A673 (cell line): Measurements from ENCODE around the gene SIRT7. TPM values are rescaled to one million over a fixed set of nuclear protein-coding genes. Genes with fewer than 3 reads are reported as not detected.

Experiments used
- BruUV-seq: library from RNA; stranded (reverse); fragments of 400-500 nt; replicated peaks from 2 replicates; lab custom pipeline; 2021; lab: Mats Ljungman, UMichigan
- CTCF ChIA-PET: fragments of 300-600 bp; sonication (Branson Sonifier 250); formaldehyde crosslinking; loops from one replicate; lab custom pipeline; 2022; ENCODE audit warnings: antibody characterized with exemption; lab: Charles Lee
- POLR2A ChIA-PET: fragments of 300-600 bp; sonication (Branson Sonifier 250); formaldehyde crosslinking; loops from one replicate; lab custom pipeline; 2022; ENCODE audit warnings: antibody characterized with exemption; ENCODE audit not compliant: low non-redundant PET; lab: Charles Lee
- DNase-seq: peaks from one replicate; pipeline ENCODE4 v3.0.0-alpha.2; 2015; ENCODE audit warnings: low spot score
- H3K27ac ChIP-seq: fragments of 200-600 bp; sonication (generic); 2 replicates; pipeline ENCODE4 v1.5.1; 2016; ENCODE audit warnings: mixed run types, low read depth, mild to moderate bottlenecking, mixed read lengths, antibody characterized with exemption, low read length; ENCODE audit not compliant: poor library complexity, severe bottlenecking
- H3K27me3 ChIP-seq: fragments of 200-600 bp; sonication (generic); replicated peaks from 2 replicates; pipeline ENCODE4 v1.6.1; 2017; ENCODE audit warnings: mixed run types, low read depth, mild to moderate bottlenecking, mixed read lengths, antibody characterized with exemption, low read length; ENCODE audit not compliant: insufficient read depth, poor library complexity
- H3K36me3 ChIP-seq: fragments of 200-600 bp; sonication (generic); 2 replicates; pipeline ENCODE4 v1.6.1; 2016; ENCODE audit warnings: mixed run types, mild to moderate bottlenecking, mixed read lengths, antibody characterized with exemption, low read length; ENCODE audit not compliant: insufficient read depth, poor library complexity, severe bottlenecking
- H3K4me1 ChIP-seq: fragments of 200-600 bp; sonication (generic); 2 replicates; pipeline ENCODE4 v1.6.1; 2017; ENCODE audit warnings: mixed run types, mild to moderate bottlenecking, mixed read lengths, antibody characterized with exemption, low read length; ENCODE audit not compliant: insufficient read depth, poor library complexity, severe bottlenecking
- H3K4me3 ChIP-seq: fragments of 200-600 bp; sonication (generic); 2 replicates; pipeline ENCODE4 v1.5.1; 2016; ENCODE audit warnings: low read depth, mixed run types, mild to moderate bottlenecking, mixed read lengths, low read length; ENCODE audit not compliant: poor library complexity, severe bottlenecking
- H3K9me3 ChIP-seq: fragments of 200-600 bp; sonication (generic); 2 replicates; pipeline ENCODE4 v1.6.1; 2016; ENCODE audit warnings: mixed run types, low read depth, mild to moderate bottlenecking, mixed read lengths, antibody characterized with exemption, low read length; ENCODE audit not compliant: poor library complexity, severe bottlenecking
- EZH2 ChIP-seq: fragments of 200-600 bp; sonication (generic); IDR thresholded peaks from 2 replicates; pipeline ENCODE4 v1.6.1; 2017; ENCODE audit warnings: borderline replicate concordance, low read depth, mild to moderate bottlenecking, mixed read lengths, antibody characterized with exemption, low read length; ENCODE audit not compliant: poor library complexity, severe bottlenecking
- intact Hi-C: fragments of 100-400 bp; cut with micrococcal nuclease; formaldehyde crosslinking; loops from one replicate; pipeline ENCODE4 v1.10.0; 2022; ENCODE audit not compliant: unreplicated experiment
- total RNA-seq: library from RNA; stranded (reverse); gene quantifications from 2 replicates; pipeline ENCODE4 v1.2.3, GENCODE V29; 2021
- TF ChIP-seq, protein P1 (sequence below): fragments of 300-800, 200-600 bp; sonication (generic); conservative IDR thresholded peaks from 2 replicates; pipeline ENCODE4 v1.5.1; 2017; ENCODE audit warnings: low read depth, mild to moderate bottlenecking, antibody characterized with exemption, low read length, moderate library complexity, mixed read lengths

The SIRT7 gene
- total RNA-seq, 1 experiment from 2014 or later, result 36.6 TPM

DNA sequence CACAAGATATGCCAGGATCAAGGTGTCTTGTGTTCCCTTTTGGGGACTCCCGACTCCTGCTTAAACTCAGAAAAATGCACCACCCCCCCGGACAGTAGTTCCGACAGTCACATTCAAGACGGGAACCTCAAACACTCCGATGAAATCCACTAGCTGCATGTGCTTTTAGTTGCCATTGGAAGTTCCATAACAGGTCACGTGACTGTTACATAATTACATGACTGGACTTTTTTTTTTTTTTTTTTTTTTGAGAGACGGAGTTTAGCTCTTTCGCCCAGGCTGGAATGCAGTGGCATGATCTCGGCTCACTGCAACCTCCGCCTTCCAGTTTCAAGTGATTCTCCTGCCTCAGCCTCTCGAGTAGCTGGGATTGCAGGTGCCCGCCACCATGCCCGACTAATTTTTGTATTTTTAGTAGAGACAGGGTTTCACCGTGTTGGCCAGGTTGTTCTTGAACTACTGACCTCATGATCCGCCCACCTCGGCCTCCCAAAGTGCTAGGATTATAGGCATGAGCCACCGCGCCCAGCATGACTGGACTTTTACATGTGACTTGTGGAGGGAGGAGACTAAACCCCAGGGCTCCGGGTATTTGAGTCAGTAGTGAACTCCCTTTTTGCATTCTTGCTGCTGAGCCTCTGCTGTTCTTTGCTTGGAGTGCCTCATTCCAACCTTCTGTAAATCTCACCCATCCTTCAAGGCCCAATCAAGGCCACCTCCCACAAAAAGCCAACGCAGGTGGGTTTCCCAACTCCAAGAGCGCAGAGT is 1.6 kb downstream of the SIRT7 start:
- Histone ChIP-seq H3K4me1 (peaks cover 7% of the 10 kb centered on the region), H3K27me3 (no peaks in the 10 kb centered on the region), H3K4me3 (peak overlapping the region; percentile 85), H3K9me3 (no peaks in the 10 kb centered on the region), H3K36me3 (peaks cover 39% of the 10 kb centered on the region), H3K27ac (peak overlapping the region; percentile 76)
- intact Hi-C loops, result no loop called here
- TF ChIP-seq EZH2, result no peak
- DNase-seq, result peak; percentile 37
- no TSS peak for BruUV-seq
- POLR2A ChIA-PET, result no interaction called here
- CTCF ChIA-PET, result no interaction called here

DNA sequence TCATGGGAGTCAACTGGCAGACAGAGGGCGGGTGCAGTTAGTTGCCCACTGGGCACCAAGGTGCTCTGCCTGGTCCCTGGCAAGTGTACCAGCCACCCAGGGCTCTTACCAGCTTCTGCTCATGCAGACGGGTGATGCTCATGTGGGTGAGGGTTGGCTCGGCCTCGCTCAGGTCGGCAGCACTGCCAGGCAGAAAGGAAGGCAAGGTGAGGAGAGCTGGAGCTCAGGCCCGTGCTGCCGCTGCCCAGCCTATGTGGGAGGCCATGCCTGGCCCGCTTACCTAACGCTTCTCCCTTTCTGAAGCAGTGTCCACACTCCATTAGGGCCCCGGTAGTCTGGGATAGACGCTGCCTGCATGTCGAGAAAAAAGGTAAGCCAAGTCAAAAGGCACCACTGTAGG is 2.6 kb downstream of the SIRT7 start:
- Histone ChIP-seq H3K9me3 (no peaks in the 10 kb centered on the region), H3K27me3 (no peaks in the 10 kb centered on the region), H3K36me3 (peaks cover 30% of the 10 kb centered on the region), H3K27ac (no peak overlapping the region), H3K4me1 (peaks cover 7% of the 10 kb centered on the region), H3K4me3 (no peak overlapping the region)
- no peak for DNase-seq
- ChIA-PET POLR2A (no interaction called here), CTCF (no interaction called here)
- intact Hi-C loops, result no loop called here
- BruUV-seq, result no TSS peak
- TF ChIP-seq, protein P1, sequence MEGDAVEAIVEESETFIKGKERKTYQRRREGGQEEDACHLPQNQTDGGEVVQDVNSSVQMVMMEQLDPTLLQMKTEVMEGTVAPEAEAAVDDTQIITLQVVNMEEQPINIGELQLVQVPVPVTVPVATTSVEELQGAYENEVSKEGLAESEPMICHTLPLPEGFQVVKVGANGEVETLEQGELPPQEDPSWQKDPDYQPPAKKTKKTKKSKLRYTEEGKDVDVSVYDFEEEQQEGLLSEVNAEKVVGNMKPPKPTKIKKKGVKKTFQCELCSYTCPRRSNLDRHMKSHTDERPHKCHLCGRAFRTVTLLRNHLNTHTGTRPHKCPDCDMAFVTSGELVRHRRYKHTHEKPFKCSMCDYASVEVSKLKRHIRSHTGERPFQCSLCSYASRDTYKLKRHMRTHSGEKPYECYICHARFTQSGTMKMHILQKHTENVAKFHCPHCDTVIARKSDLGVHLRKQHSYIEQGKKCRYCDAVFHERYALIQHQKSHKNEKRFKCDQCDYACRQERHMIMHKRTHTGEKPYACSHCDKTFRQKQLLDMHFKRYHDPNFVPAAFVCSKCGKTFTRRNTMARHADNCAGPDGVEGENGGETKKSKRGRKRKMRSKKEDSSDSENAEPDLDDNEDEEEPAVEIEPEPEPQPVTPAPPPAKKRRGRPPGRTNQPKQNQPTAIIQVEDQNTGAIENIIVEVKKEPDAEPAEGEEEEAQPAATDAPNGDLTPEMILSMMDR, result no peak
- TF ChIP-seq EZH2, result no peak

DNA sequence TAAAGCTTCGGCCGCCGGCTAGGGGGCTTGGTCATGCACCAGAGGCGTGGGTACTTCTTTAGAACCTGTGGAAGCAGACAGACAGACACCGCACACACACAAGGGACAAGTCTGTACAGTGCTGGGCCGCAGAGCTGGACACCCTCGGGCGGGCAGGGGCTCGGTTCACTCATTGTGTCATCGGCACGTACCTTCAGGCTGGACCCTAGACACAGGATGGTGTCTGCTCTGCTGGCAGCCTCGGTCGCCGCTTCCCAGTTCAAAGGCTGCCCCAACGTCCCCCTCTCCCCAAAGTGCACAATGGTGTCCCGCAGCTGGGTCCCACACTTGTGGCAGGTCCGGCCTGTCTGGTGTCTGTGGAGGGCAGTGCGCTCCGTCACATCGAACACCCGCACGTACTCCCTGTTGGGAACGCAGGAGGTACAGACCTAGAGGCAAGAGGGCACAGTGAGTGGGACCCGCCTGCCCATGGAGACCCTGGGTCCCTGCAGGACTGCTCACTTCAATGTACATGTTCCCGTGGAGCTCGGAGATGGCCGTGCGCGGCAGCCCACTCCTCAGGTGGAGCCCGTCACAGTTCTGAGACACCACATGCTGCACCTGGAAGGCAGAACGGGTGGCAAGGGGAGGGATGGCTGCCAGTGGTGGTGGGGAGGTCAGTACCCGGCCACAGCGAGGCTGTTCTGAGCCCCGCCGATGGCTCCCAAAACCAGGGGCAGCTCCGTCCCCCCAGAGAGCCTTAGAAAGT is 3.7 kb downstream of the SIRT7 start:
- H3K4me1 ChIP-seq, result peaks cover 12% of the 10 kb centered on the region
- DNase-seq, result no peak
- BruUV-seq, result no TSS peak
- no peak overlapping the region for H3K4me3 ChIP-seq
- ChIA-PET POLR2A (no interaction called here), CTCF (no interaction called here)
- no peaks in the 10 kb centered on the region for H3K27me3 ChIP-seq
- intact Hi-C loops, result no loop called here
- no peaks in the 10 kb centered on the region for H3K9me3 ChIP-seq
- H3K36me3 ChIP-seq, result peaks cover 30% of the 10 kb centered on the region
- no peak overlapping the region for H3K27ac ChIP-seq
- TF ChIP-seq EZH2, result no peak
- TF ChIP-seq, protein P1, result no peak
